HG03460 (cell line): ENCODE data around the gene EEF1B2.
"Not testable (repeated sequence)": the region's sequence is repeated elsewhere in the genome, so short reads cannot be mapped to it uniquely, and the experiment has no call there.

Source experiments
- ATAC-seq: cut with Tn5 transposase; IDR thresholded peaks from one replicate; pipeline ENCODE4 v1.9.1; 2021; ENCODE audit not compliant: unreplicated experiment

The EEF1B2 gene

DNA sequence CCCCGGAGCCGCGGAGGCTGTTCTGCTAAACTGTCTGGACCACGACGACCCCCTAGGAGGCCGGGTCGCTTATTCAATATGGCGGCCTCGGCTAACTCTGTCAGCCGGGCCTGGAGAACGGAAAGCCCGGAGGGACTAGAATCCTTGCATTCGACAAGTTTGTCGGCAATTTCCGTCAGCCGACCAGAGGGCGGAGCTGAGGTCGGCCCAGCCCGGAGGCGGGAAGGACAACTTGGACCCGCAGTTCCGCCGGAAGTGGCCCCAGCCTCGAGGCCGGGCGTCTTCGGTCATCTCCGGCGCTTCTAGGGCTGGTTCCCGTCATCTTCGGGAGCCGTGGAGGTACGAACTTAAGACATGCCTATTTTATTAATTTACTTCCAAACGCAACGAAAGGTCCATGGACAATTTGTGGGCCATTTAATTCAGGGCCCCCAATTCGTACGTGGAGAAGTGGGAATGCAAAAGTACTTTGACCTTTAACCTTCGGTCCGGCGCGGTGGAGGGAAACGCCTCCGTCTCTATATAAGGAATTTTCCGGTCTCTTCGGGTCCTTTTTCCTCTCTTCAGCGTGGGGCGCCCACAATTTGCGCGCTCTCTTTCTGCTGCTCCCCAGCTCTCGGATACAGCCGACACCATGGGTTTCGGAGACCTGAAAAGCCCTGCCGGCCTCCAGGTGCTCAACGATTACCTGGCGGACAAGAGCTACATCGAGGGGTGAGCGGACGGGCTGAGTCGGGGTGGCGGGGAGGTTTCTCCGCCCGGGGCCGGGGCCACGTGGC lies at the start of gene EEF1B2, which contains the start of gene NDUFS1:
Gene EEF1B2, plus strand, starts transcription at position 550 of the 779 bp plus-strand sequence. Its CDS starts 85 bp downstream, at position 635.
Gene NDUFS1, minus strand, starts transcription at position 99 of the 779 bp plus-strand sequence. CDS start 5,766 bp downstream, outside the sequence.
- ATAC-seq = peak; percentile 92

DNA sequence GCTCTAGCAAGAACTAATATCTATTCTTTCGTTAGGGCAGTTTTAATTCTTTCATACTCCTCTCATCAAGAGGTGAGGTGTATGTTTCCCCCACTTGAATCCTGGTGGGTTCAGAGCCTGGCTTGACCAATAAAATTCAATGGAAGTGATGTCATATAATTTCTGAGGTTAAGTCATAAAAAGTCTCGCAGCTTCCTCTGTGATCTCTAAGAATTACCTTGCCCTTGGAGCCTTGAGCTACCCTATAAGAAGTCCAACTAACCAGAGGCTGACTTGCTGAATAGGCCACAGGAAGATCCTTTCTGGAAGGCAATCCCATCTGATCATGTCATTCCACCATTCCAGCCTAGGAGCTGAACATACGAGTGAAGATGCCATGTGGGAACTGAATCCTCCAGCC lies 47.6 kb upstream of the EEF1B2 start:
- no peak for ATAC-seq

DNA sequence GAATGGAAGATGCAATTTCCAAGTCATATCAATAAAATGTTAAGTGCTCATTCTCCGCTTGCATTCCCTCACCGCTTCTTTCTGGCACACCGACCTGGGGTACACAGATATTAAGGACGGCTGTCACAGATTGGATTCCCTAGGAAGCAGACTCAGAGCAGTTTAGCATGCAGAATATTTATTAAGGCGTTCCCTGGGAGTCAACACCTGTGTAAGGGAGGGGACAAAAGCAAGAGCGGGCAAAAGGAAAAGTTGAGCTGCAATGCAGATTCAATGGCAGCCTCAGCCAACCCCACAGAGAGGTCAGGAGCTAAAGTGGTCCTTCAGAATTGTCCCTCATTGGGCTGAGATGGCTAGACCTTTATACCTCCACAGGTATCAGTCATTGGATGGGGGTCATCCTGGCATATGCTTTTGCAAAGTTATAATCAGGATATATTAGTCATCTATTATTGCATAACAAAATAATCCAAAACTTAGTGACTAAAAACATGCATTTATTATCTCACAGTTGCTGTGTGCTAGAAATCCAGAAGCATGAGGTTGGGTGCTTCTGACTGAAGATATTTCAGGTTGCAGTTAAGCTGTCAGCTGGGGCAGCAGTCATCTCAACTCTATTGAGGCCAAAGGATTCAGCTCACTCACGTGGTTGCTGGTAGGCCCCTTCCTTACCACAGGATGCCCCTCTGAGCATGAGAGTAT lies 46.7 kb upstream of the EEF1B2 start:
- no peak for ATAC-seq

DNA sequence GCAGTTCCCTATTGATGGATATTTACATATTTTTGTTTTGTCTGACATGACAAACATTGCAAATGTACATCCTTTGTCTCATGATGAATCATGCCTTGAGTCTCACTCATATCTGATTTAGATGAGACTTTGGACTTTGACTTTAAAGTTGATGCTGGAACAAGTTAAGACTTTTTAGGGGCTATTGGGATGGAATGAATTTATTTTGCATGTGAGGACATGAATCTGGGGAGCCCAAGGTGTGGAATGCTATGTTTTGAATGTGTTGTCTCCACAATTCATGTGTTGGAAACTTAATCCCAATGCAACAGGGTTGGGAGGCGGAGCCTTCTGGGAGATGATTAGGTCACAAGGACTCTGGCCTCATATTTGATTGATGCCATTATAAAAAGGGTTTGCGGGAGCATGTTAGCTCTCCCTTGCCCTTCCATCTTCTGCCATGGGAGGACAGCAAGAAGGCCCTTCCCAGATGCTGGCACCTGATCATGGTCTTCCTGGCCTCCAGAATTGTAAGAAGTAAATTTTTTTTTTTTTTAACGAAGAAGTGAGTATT lies 44.6 kb upstream of the EEF1B2 start:
- no peak for ATAC-seq

DNA sequence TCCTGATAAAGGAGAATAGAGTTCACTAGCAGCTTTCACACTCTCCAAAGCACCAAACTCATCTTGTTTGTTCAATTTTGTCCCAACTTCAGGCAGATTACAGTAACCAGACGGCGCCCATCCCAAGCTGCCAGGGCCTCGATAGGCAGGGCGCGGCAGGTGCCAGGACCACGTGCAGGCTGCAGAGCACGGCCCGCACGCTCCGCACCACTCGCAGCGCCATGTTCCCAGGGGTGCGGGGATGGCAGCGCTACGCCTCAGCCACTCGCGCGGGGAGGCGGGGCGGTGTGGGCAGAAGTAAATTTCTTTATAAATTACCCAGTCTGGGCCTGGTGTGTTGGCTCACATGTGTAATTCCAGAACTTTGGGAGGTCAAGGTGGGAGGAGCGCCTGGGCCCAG lies 43.4 kb upstream of the EEF1B2 start:
- ATAC-seq = no peak

DNA sequence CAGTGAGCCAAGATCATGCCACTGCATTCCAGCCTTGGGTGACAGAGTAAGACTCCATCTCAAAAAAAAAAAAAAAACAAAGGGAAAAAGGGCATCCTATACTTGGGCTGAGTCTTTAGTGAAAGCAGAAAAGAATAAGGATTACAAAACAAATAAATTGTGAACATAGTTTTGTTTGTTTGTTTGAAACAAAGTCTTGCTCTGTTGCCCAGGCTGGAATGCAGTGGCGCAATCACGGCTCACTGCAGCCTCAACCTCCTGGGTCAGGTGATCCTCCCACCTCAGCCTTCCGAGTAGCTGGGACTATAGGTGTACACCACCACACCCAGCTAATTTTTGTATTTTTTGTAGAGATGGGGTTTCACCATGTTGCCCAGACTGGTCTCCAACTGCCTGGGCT lies 37.1 kb upstream of the EEF1B2 start:
- ATAC-seq = not testable (repeated sequence)

DNA sequence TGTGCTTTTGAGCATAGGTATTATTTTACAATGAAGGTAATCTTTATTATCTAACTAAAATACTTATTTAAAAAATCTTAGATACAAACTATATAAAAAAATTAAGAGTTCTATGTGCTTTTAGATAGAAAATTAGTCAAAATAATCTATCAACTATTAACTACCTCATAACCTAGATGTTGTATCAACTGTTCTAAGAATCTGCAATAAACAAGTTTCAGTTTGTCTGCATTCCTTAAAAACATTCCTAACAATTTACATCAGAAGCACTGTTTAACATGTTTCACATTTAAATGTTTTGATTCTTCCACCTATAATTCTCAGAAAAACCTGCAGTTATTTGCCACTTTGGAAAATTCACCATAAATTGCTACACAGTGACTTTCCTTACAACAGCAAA lies 33.8 kb upstream of the EEF1B2 start:
- no peak for ATAC-seq

DNA sequence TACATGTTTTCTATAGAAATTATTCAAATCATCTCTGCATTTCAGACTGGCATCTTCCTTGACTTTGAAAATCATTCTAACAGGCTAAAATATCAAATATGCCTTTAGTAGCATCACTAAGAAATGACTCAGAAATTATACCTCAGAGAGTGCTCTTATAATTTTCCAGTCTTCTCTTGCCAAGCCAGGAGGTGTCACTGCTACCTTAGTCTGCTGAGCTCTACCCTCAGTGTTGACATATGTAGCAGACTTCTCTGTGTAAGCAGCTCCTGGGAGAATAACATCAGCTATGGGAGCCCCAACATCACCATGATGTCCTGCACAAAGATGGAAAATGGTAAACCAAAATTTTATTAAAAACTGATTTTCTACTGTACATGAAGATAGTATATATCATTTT lies 32.0 kb upstream of the EEF1B2 start:
- no peak for ATAC-seq

DNA sequence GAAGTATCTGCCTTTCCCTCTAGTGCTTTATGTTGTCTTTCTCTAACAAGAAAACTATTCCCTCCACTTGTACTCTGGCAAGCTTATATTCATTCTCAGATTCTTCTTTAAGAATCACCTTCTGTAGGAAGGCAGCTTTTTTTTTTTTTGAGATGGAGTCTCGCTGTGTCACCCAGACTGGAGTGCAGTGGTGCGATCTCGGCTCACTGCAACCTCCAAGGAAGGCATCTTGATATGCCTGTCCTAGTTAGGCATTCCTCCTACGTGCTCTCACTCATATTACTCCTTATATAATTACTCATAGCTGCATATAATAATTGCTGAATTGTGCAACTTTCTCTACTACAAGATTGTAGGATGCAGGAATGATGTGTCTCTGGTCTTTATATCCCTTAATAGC lies 16.2 kb upstream of the EEF1B2 start:
- no peak for ATAC-seq

DNA sequence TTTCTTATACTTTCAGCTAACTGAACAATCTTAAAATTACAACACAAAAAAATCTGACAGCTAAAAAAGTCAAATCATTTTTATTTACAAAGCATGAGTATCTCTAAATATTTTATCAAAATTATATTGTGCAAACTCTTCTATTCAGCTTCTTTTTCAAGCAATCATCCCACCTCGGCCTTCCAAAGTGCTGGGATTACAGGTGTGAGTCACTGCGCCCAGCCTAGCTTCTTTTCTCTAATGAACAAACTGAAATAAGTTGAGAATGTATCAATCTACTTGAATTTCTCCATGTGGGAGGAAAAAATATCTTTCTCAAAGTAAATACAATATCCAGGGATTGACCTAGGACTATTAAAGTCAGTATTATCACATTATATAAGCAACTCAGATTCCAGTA lies 15.3 kb upstream of the EEF1B2 start:
- no peak for ATAC-seq

DNA sequence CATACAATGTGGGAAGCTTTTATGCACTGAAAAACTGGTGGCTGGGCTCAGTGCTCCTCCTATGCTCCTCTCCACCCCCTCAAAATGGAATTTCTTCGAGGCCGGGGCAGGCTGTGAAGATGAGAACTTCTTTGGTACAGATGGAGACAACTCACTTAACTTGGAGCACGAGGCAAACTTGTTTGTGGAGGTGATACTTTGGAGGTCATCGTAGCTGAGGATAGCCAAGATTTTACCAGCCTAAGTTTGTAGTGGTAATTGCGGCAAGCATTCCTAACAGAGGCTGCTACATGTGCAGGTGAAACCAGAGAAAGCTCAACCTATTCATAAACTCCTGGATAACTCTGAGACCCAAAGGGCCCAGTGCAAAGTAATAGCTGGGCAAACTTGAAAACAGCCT lies 14.0 kb upstream of the EEF1B2 start:
- no peak for ATAC-seq

DNA sequence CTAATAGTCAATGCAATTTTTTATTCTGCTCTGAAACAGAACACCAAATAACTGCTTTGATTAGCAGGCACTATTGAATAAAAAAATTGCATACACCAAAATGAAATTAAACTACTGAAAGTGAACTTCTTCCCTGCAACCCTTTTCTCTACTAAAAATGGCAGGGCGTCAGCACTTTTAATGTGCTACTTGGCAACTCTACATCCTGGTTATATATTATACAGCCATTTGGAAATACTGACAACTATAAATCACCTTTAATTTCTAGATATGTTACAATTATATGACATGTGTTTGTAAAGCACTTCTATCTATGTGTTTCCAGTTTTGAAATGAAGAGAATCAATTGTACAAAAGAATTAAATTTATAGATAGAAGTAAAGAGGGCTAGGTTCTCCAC lies 10.4 kb upstream of the EEF1B2 start:
- ATAC-seq = no peak

DNA sequence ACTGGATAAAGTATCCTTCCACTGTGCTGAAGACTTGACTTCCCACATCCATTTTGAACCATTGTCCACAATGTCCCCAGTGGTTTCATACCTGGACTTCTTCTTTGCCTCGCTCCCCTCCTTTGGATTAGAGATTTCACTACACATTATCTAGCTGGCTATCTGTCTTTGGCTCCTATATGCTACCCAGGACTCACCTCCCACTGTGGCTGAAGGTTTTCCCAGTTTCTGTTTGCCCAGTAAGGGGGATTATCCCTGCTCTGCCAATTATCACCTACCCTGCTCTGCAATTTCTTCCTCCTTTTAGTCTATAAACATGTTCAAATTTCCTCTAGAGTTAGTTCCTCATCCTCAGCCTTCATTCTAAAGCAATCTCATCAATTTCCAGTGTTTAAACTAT lies 9.5 kb upstream of the EEF1B2 start:
- no peak for ATAC-seq

DNA sequence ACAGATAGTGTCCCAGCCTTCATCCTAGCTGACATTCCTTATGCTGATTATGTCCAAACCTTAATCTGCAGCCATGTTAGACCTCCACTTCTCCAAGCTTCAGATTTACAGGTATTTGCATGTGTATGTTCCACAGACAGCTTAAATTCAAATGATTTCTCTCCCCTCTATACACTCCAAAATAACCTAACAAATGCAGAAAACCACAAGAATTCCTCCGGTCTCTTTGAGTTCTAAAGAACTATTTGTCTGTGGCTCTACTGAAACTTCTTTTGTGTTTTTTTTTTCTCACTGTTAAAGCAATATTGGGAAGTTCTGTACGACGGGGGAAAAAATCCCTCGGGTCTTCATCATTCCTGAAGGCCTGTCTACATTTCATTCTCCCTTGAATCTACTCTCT lies 9.1 kb upstream of the EEF1B2 start:
- no peak for ATAC-seq

DNA sequence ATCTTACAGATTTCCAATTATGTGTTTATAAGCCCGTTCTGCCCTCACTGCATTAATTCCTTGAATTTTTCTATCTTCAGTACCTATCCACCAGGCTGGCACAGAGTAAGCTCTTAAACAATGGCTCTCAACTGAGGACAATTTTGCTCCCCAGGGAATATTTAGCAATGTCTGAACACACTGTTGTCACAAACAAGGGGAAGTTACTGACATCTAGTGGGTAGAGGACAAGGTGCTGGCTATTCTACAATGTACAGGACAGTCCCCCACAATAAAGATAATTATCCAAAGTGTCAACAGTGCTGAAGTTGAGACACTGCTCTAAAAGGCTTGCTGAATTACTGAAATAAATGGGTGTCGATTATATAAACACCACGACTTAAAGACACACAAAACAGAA lies 5.5 kb upstream of the EEF1B2 start:
- no peak for ATAC-seq

DNA sequence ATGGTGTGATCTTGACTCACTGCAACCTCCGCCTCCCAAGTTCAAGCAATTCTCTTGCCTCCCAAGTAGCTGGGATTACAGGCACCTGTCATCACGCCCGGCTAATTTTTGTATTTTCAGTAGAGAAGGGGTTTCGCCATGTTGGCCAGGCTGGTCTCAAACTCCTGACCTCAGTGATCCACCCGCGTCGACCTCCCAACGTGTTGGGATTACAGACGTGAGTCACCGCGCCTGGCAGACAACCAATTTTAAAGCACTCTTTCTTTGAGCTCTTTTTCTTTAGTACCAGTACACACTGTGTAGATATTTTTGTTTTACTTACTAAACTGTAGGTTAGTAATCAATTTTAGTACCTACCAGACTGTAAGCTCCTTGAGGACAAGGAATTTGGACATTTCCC lies 2.7 kb upstream of the EEF1B2 start:
- ATAC-seq = not testable (repeated sequence)

DNA sequence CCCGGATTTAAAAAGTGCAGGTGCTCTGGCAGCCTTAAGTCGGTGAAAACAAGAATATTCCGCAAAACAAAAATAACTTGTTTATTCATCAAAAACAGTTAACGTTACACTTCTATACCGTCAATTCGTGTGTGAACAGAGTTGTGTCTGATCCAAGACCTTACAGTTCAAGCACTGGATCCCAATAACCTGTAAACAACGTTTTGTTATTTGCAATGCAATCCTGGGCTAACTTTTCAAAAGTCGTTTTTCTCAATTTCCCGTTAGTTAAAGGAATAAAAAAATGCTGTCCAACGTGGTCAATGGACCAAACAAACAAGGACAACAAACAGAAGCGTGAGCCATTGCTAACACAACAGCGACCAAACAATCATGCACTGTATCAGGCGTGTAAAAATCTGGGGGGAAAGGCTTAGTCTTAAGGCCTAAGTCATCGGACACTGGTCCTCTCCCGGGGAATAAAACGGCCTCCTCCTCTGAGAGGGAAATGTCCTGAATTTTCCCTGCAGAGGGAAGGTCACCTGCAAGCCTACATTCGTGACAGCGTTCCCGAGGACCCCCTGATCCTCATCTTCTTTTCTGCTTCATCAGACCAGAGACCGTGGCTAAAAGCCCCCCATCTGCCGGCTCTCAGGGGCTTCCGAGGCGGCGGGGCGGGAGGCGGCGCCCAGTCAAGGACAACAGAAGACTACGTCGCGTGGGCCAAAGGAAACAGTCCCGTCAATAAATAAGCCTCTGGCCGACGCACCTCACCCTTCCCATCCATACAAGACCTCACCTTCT lies 941 bp upstream of the EEF1B2 start:
- ATAC-seq = peak; percentile 14

DNA sequence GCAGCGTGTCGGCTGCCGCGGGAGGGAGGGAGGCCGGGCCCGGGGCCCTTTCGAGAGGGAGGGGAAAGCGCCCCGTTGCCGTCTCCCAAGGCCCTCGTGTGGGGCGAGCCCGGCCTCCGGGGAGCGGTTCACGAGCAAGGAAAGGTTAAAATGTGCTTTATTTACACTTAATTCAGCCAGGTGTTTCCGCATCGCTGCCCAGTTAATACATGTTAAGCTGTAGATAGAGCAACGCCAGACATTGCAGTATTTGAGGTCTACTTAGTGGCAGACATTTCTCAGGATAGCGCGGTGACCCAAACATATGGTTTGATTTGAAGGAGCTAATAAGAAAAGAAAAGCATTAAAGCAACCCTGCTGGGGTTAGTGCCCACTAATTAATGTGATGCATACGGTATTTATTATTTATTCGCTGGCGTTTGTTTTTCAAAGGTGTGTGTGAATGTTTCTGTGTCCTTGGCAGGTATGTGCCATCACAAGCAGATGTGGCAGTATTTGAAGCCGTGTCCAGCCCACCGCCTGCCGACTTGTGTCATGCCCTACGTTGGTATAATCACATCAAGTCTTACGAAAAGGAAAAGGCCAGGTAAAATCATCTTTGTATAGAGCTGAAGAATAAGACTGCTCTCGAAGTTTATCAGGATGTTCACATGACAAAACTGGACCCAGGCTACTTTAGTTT lies 571 bp downstream of the EEF1B2 start:
- ATAC-seq = peak; percentile 48

DNA sequence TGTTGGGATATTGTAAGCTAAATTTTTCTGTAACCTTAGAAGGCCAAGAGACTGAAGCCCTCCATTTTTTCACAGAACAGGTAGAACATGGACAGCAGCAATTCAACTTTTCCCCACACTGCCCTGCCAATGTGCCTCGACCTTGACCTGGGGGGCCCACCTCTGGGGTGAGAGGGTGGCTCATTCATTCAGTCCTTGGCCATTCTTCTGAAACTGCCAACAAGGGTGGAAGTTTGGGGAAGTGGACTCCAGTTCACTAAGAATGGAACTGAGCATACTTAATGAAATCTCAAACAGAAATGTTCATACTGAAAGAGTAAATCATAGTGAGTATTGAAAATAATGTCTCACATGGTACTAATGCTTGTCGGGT lies 1.1 kb downstream of the EEF1B2 start:
- ATAC-seq = no peak

DNA sequence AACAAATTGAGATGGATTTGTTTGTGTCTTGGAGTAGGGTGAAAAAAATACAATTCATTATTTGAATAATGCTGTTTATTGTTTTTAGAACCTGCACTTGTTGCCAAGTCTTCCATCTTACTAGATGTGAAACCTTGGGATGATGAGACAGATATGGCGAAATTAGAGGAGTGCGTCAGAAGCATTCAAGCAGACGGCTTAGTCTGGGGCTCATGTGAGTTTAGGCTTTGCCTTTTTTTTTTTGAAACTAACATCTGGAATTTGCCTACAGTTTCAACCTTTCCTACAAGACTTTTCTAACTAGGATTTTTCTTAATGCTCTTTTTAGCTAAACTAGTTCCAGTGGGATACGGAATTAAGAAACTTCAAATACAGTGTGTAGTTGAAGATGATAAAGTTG lies 2.7 kb downstream of the EEF1B2 start:
- not testable (repeated sequence) for ATAC-seq
